K562 (cell line): ENCODE measurements around the gene AEN. TPM values are rescaled to one million over a fixed set of nuclear protein-coding genes. Genes with fewer than 3 reads are reported as not detected.

Experiments used
- ATAC-seq: fragments of 200-7000 bp; cut with Tn5 transposase; 3 replicates; pipeline ENCODE4 v1.9.1; 2020; ENCODE audit warnings: moderate library complexity
- BruUV-seq: library from RNA; stranded (reverse); fragments of 400-500 nt; replicated peaks from 2 replicates; lab custom pipeline; 2021; lab: Mats Ljungman, UMichigan
- CTCF ChIA-PET: fragments of 300-600 bp; formaldehyde crosslinking; extraction: SDS; loops from one replicate; lab custom pipeline; 2021; ENCODE audit warnings: low intra/inter-chr PET ratio; lab: Yijun Ruan, JAX
- POLR2A ChIA-PET: fragments of 300-600, 350-650 bp; sonication (Branson Sonifier 250); formaldehyde crosslinking; extraction: SDS; loops from one replicate; lab custom pipeline; 2021; ENCODE audit warnings: antibody characterized with exemption, inconsistent platforms; lab: Yijun Ruan, JAX
- DNase-seq, 4 experiments: peaks; one replicate each; pipeline versions ENCODE4 v3.0.0 to v3.0.0-alpha.2; 2011 to 2018; ENCODE audit warnings: low spot score in 3 of 4, mixed read lengths in 3 of 4; ENCODE audit errors: extremely low read depth in 1 of 4
- FAIRE-seq: peaks from 2 replicates; lab custom pipeline; 2011; peaks lifted over from hg19 to GRCh38; lab: Jason Lieb, UNC
- H2AFZ ChIP-seq: 2 replicates; pipeline ENCODE4 v1.6.0; 2011; ENCODE audit warnings: low read depth, low read length, control low read depth, inconsistent platforms
- H3K27ac ChIP-seq: fragments of 200-600 bp; 3 replicates; pipeline ENCODE4 v1.8.0; 2011; ENCODE audit warnings: low read depth, mild to moderate bottlenecking, control low read depth, inconsistent platforms, low read length, moderate library complexity, mixed read lengths; ENCODE audit errors: extremely low read depth
- H3K27me3 ChIP-seq, 2 experiments: fragments of 300-600 bp in 1 of 2; 2 replicates in 1 of 2; 3 replicates in 1 of 2; pipeline versions ENCODE4 v1.6.0 to v1.8.0; 2011; ENCODE audit warnings: inconsistent platforms in 2 of 2, low read length in 2 of 2, mild to moderate bottlenecking in 1 of 2, mixed read lengths in 1 of 2, moderate library complexity in 1 of 2; ENCODE audit not compliant: control insufficient read depth in 2 of 2, insufficient read depth in 2 of 2
- H3K36me3 ChIP-seq: fragments of 300-600 bp; 3 replicates; pipeline ENCODE4 v1.8.0; 2011; ENCODE audit warnings: mild to moderate bottlenecking, low read length, inconsistent platforms; ENCODE audit not compliant: control insufficient read depth, insufficient read depth
- H3K4me1 ChIP-seq, 2 experiments: fragments of 200-600 bp in 1 of 2; replicated peaks in 1 of 2; 2 replicates in 1 of 2; 3 replicates in 1 of 2; pipeline versions ENCODE4 v1.5.1 to v1.8.0; 2011; ENCODE audit warnings: inconsistent platforms in 2 of 2, low read length in 2 of 2, mild to moderate bottlenecking in 1 of 2, mixed read lengths in 1 of 2, moderate library complexity in 1 of 2; ENCODE audit not compliant: control insufficient read depth in 2 of 2, insufficient read depth in 2 of 2
- H3K4me2 ChIP-seq: 2 replicates; pipeline ENCODE4 v1.6.1; 2011; ENCODE audit warnings: low read length, control low read depth, inconsistent platforms, mixed read lengths; ENCODE audit not compliant: insufficient read depth
- H3K4me3 ChIP-seq: fragments of 200-600 bp; sonication (generic), shearing (Covaris generic); 2 replicates; pipeline ENCODE4 v1.5.1; 2016; ENCODE audit warnings: control low read depth, inconsistent platforms
- H3K79me2 ChIP-seq: fragments of 200-600 bp; 3 replicates; pipeline ENCODE4 v1.8.0; 2011; ENCODE audit warnings: low read length, inconsistent platforms; ENCODE audit not compliant: control insufficient read depth, insufficient read depth
- H3K9ac ChIP-seq, 2 experiments: 2 replicates each; pipeline versions ENCODE4 v1.6.0 to v1.6.1; 2011; ENCODE audit warnings: low read depth in 2 of 2, low read length in 2 of 2, control low read depth in 1 of 2, inconsistent platforms in 1 of 2, mild to moderate bottlenecking in 1 of 2, mixed read lengths in 1 of 2; ENCODE audit not compliant: insufficient read depth in 1 of 2
- H3K9me1 ChIP-seq: one replicate; pipeline ENCODE4 v1.6.0; 2011; ENCODE audit warnings: inconsistent platforms, mild to moderate bottlenecking, low read length, moderate library complexity; ENCODE audit not compliant: control insufficient read depth, insufficient read depth
- H3K9me3 ChIP-seq: replicated peaks from 2 replicates; pipeline ENCODE4 v1.5.1; 2011; ENCODE audit warnings: low read depth, low read length, inconsistent platforms; ENCODE audit not compliant: control insufficient read depth, insufficient read depth
- H4K20me1 ChIP-seq: replicated peaks from 2 replicates; pipeline ENCODE4 v1.6.1; 2011; ENCODE audit warnings: low read length, inconsistent platforms, mixed read lengths; ENCODE audit not compliant: control insufficient read depth, insufficient read depth
- CBX5 ChIP-seq: IDR thresholded peaks from 2 replicates; pipeline ENCODE4 v1.6.1; 2014; ENCODE audit warnings: low read depth, borderline replicate concordance
- FOXP1 ChIP-seq: sonication (generic); formaldehyde crosslinking; IDR thresholded peaks from 2 replicates; pipeline ENCODE4 v1.8.0; 2022; ENCODE audit warnings: mild to moderate bottlenecking, missing genetic modification reagents
- RCOR1 ChIP-seq, 2 experiments: IDR thresholded peaks; 2 replicates each; pipeline ENCODE4 v1.6.1; 2012; ENCODE audit warnings: low read depth in 2 of 2, low read length in 2 of 2, borderline replicate concordance in 1 of 2, improper control_type of control experiment in 1 of 2
- RFX5 ChIP-seq: IDR thresholded peaks from 2 replicates; pipeline ENCODE4 v1.6.1; 2011; ENCODE audit warnings: low read depth, mild to moderate bottlenecking, improper control_type of control experiment, low read length
- SMAD1 ChIP-seq: fragments of 150-350 bp; IDR thresholded peaks from 2 replicates; pipeline ENCODE4 v1.6.1; 2014; ENCODE audit warnings: low read length, low read depth; ENCODE audit not compliant: partially characterized antibody
- SRSF3 ChIP-seq: fragments of 200-400 bp; formaldehyde crosslinking; IDR thresholded peaks from 2 replicates; pipeline ENCODE4 v1.6.1; 2016; ENCODE audit warnings: mild to moderate bottlenecking, low read length, moderate library complexity; ENCODE audit not compliant: insufficient read depth
- ZNF444 ChIP-seq: fragments of 250-450 bp; sonication (Bioruptor Pico); IDR thresholded peaks from 2 replicates; pipeline ENCODE4 v1.4.0; 2020; ENCODE audit warnings: mild to moderate bottlenecking, moderate library complexity
- WGBS: fragments of 100-300 bp; shearing (Covaris generic); methylation state at CpG from one replicate; pipeline ENCODE4 v1.1.6; 2016; ENCODE audit warnings: low coverage, mixed read lengths; ENCODE audit not compliant: insufficient coverage; ENCODE audit errors: missing lambda C conversion rate; 5-methylcytosine and 5-hydroxymethylcytosine counted together
- in situ Hi-C: fragments of 300-500 bp; cut with MboI; formaldehyde crosslinking; loops from 4 replicates; pipeline ENCODE4 v1.15.0; 2018; ENCODE audit warnings: inconsistent platforms, mixed read lengths
- intact Hi-C: fragments of 100-400 bp; cut with micrococcal nuclease; formaldehyde crosslinking; loops from 2 replicates; pipeline ENCODE4 v1.14.2; 2022
- polyA plus RNA-seq, 8 experiments: library from polyadenylated mRNA; depleted of rRNA in 4 of 8; stranded (reverse) in 5 of 8; unstranded in 3 of 8; fragments of >200 nt; fragmentation: Nextera tagmentation in 2 of 8; fragmentation: Illumina TruSeq in 1 of 8; extraction: Ambion mirVana in 2 of 8; extraction: Trizol in 1 of 8; gene quantifications; 2 replicates each; pipeline versions ENCODE4 v1.2.1 to v1.2.3, GENCODE V29; 2011 to 2014; ENCODE audit warnings: inconsistent platforms in 1 of 8, missing spikeins in 1 of 8
- total RNA-seq, 7 experiments: library from RNA; depleted of rRNA in 6 of 7; stranded (reverse); fragments of >200 nt in 6 of 7; fragmentation: Illumina TruSeq in 2 of 7; extraction: Trizol in 2 of 7; gene quantifications; 2 replicates each; pipeline versions ENCODE4 v1.2.1 to v1.2.3, GENCODE V29; 2011 to 2021; ENCODE audit warnings: low replicate concordance in 1 of 7
- TF ChIP-seq, protein P1 (sequence below): sonication (generic); formaldehyde crosslinking; IDR thresholded peaks from 2 replicates; pipeline ENCODE4 v1.8.1; 2022; ENCODE audit warnings: missing genetic modification reagents

AEN gene
- total and polyA plus RNA-seq, 9 of the 15 experiments (the other 6 are each of a cell fraction or from before 2014, with no cell fraction given), result 9.0 to 51.0 (median 32.8) TPM

DNA sequence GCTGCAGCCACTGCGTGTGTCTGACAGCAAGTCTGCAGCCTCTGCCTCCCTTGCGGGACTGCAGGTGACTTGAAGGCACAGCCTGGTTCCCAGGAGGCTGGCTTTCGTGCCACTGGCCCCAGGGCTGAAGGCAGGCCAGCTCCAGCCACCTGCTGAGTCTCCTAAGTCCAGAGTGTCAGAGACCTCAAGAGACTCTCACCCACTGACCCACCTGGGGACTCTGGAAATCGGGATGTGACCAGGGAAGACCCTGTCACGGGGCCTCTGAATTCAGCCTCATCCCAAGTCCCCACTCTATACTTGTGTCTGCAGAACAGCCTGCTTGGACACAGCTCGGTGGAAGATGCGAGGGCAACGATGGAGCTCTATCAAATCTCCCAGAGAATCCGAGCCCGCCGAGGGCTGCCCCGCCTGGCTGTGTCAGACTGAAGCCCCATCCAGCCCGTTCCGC is 34.0 kb downstream of the AEN start:
- Histone ChIP-seq H3K9ac (no peak overlapping the region; a peak in 1 of 4 replicates), H3K36me3 (no peaks in the 10 kb centered on the region), H3K27ac (no peak overlapping the region), H3K4me3 (no peak overlapping the region), H3K79me2 (no peaks in the 10 kb centered on the region), H3K4me2 (no peak overlapping the region), H3K4me1 (no peaks in the 10 kb centered on the region), H3K9me1 (no peaks in the 10 kb centered on the region), H4K20me1 (no peaks in the 10 kb centered on the region; the same call in 1 of the 2 replicates), H3K9me3 (no peaks in the 10 kb centered on the region), H2AFZ (no peak overlapping the region), H3K27me3 (peaks cover 20 to 72% of the 10 kb centered on the region in 2 experiments; a peak in 4 of 5 replicates)
- no peak for ATAC-seq
- in situ Hi-C loops, result no loop called here
- ChIA-PET POLR2A (interaction anchor here (0.6 to 0.9 kb wide), 3 partner anchors 17 to 179 kb away, joined by 3 read pairs; no protein-coding TSS in a partner anchor), CTCF (no interaction called here)
- intact Hi-C loops, result no loop called here
- DNase-seq, result no peak
- no peak for TF ChIP-seq SRSF3
- BruUV-seq, result no TSS peak
- FAIRE-seq, result no peak
- 8% methylated on average over 13 of the region's 14 CpGs for WGBS

DNA sequence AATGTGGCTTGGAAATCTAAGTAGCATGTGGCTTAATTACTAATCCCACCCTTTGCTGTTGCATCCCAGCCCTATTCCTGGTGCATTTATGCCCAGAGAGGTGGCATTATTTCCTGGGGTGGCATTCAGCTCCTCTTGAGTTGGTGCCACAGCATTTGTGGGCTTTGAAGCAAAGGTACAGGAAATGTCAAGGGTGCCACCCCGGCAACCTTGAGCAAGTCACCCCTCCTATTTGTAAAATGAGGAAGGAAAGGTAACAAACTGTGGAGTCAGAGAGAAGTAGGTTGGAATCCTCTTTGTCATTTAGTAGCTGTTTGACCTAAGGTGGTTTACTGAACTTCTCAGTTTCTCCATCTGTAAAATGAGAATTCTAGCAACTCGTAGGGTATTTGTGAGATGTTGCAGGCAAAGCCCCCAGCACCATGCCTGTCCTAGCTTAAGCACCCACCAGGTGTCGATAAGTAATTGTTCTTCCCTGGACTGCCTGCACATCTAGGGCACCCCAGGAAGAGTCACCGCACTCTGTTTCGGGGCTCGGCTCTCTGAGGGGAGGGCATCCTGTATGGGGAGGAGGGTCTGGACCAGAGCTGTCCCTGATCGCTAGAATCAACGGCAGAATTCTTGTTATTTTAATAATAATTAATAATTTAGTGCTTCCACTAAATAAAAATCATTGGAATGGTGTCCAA is 34.8 kb downstream of the AEN start:
- H2AFZ ChIP-seq, result no peak overlapping the region
- CTCF ChIA-PET, result interaction anchor here (3.0 kb wide), 1 partner anchor 178 kb away, joined by 12 read pairs; no protein-coding TSS in a partner anchor
- FAIRE-seq (no peak), ATAC-seq (no peak), DNase-seq (no peak)
- H3K4me3 ChIP-seq, result no peak overlapping the region
- POLR2A ChIA-PET, result interaction anchor here (0.6 to 0.9 kb wide), 4 partner anchors 18 to 214 kb away, joined by 3 read pairs; no protein-coding TSS in a partner anchor
- H4K20me1 ChIP-seq, result no peaks in the 10 kb centered on the region; the same call in 1 of the 2 replicates
- no peak overlapping the region for H3K9ac ChIP-seq
- WGBS, result 5% methylated on average over 8 of the region's 8 CpGs
- H3K9me3 ChIP-seq, result no peaks in the 10 kb centered on the region
- intact Hi-C loops, result no loop called here
- in situ Hi-C loops, result no loop called here
- no peaks in the 10 kb centered on the region for H3K36me3 ChIP-seq
- H3K9me1 ChIP-seq, result no peaks in the 10 kb centered on the region
- no peaks in the 10 kb centered on the region for H3K4me1 ChIP-seq
- no peak overlapping the region for H3K27ac ChIP-seq
- no peaks in the 10 kb centered on the region for H3K79me2 ChIP-seq
- H3K27me3 ChIP-seq, result peaks cover 20 to 68% of the 10 kb centered on the region in 2 experiments; a peak in 4 of 5 replicates
- no peak overlapping the region for H3K4me2 ChIP-seq
- BruUV-seq, result no TSS peak
- TF ChIP-seq SMAD1 (no peak), RCOR1 (IDR thresholded peaks at IDR 0.05; ENCODE audit: borderline replicate concordance in 1 of 2, low read depth in 2 of 2, low read length in 2 of 2) (no peak), RFX5 (no peak), ZNF444 (CRISPR knock-in tag) (no peak), FOXP1 (CRISPR knock-in tag) (no peak), CBX5 (no peak)
- TF ChIP-seq, protein P1, sequence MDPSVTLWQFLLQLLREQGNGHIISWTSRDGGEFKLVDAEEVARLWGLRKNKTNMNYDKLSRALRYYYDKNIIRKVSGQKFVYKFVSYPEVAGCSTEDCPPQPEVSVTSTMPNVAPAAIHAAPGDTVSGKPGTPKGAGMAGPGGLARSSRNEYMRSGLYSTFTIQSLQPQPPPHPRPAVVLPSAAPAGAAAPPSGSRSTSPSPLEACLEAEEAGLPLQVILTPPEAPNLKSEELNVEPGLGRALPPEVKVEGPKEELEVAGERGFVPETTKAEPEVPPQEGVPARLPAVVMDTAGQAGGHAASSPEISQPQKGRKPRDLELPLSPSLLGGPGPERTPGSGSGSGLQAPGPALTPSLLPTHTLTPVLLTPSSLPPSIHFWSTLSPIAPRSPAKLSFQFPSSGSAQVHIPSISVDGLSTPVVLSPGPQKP (CRISPR knock-in tag), result no peak
